ENCODE data around the gene LRRC3C. TPM values are rescaled to one million over a fixed set of nuclear protein-coding genes. Genes with fewer than 3 reads are reported as not detected.

Gene LRRC3C
- total RNA-seq, 2 donors from 2014 or later, result not detected

DNA sequence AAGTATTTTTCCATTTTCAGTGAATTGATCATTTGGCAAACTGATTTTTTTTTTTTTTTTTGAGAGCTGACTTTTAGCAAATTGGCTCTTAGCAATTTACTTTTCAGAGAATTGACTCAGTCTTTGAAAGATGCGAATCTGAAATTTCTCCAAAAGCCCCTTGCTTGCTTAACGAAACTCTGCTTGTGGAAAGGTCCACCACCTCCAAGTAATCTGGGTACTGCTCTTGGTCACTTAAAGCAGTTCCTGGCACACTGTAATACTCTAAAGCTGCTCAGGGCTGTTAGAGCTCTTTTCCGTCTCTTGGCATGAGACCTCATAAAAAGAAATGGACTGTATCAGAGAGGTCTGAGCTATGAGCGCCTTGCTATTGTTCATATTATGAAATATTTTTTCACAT, 12.0 kb upstream of the LRRC3C start:
- Mint-ChIP-seq H3K27ac (peak overlapping the region; percentile 6), H3K27me3 (ENCODE audit: low read depth) (no peaks in the 10 kb centered on the region), H3K36me3 (ENCODE audit: insufficient read depth in 2 of 2) (peaks cover 8 to 33% of the 10 kb centered on the region in 2 donors), H3K4me1 (ENCODE audit: low read depth) (peaks cover 46% of the 10 kb centered on the region), H3K4me3 (peak overlapping the region in 1 of 2 donors; percentile 26), H3K9me3 (no peaks in the 10 kb centered on the region)
- ATAC-seq (replicated peaks in 1 of 2) (peak; percentile 66 to 82), DNase-seq (no peak)

DNA sequence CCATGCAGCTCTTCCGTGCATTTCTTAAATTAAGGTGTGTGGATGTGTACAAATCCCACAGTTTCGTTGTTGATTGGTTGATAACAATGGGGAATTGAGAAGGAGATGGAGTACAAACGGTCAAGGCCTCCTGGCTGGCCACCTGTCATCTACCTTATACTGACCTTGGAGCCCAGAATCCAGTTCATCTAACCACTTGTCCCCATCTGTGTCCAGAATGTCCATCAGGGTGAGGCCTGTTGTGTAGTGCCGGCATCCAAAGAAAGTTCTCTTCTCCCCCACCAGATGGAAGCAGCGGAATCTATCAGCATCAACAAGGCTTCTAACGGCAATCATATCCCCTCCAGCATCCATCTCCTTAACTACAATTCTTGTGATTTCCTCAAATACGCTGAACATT, 10.6 kb upstream of the LRRC3C start:
- Mint-ChIP-seq H3K9me3 (no peaks in the 10 kb centered on the region), H3K27ac (peak overlapping the region; percentile 2), H3K27me3 (ENCODE audit: low read depth) (no peaks in the 10 kb centered on the region), H3K4me1 (ENCODE audit: low read depth) (peaks cover 60% of the 10 kb centered on the region), H3K36me3 (ENCODE audit: insufficient read depth in 2 of 2) (peaks cover 8 to 32% of the 10 kb centered on the region in 2 donors), H3K4me3 (no peak overlapping the region)
- no peak for ATAC-seq (replicated peaks in 1 of 2)
- no peak for DNase-seq

GRCh38 chr17:39919087-39919683, 8.3 kb upstream of the LRRC3C start:
- Mint-ChIP-seq H3K27ac (no peak overlapping the region), H3K4me3 (no peak overlapping the region), H3K36me3 (ENCODE audit: insufficient read depth in 2 of 2) (peaks cover 9 to 28% of the 10 kb centered on the region in 2 donors), H3K4me1 (ENCODE audit: low read depth) (peaks cover 81% of the 10 kb centered on the region), H3K27me3 (ENCODE audit: low read depth) (no peaks in the 10 kb centered on the region), H3K9me3 (no peaks in the 10 kb centered on the region)
- no peak for ATAC-seq (replicated peaks in 1 of 2)
- DNase-seq, result no peak

DNA sequence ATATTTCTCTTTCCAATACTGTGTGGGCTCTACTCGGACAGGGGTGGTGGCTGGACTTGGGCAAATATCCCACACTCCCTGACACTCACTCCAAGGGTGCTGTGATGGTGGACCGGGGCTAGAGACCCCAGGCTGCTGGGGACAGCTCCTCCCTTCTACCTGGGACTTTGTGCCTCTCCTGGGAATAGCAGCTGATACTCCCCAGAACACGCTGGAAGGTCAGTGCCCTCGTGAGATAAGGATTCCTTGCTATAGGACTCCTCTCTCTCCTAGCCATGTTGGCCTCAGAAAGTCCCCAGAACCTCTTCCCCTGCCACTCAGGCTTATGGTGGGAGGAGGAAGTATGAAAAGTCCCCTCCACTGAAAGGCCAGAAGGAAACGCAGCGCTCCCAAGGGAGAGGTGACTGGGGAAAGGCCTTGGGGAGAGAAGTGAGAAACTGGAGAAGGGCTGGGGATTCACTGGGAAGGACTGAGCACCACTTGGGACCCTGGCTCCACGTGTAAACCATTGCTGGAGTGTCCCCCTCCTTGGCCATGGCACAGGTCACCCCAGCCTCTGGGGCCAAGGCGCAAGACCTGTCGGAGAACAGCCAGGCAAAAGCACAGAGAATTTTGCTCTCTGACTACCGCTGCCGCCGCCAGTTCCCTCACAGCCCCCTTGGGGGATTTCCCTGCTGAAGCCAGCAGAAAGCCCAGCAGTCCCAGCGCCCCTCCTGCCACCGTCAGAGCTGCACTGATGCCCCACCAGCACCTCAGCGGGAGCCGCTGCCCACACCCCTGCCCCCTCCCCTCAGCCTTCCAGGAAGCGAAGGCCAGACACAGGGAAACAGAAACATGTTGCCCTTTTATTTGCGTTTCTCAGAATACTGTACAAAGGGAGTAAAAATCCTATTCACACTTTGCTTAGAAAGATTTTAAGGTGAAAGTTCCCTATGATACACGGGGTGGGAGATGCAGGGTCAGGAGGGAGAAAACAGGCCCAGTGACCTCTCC, 7.0 kb upstream of the LRRC3C start:
- peaks cover 88% of the 10 kb centered on the region for H3K4me1 Mint-ChIP-seq (ENCODE audit: low read depth)
- H3K36me3 Mint-ChIP-seq (ENCODE audit: insufficient read depth in 2 of 2), result peaks cover 9 to 28% of the 10 kb centered on the region in 2 donors
- H3K4me3 Mint-ChIP-seq, result peak overlapping the region; percentile 61 to 76

GRCh38 chr17:39921323-39921722, 6.2 kb upstream of the LRRC3C start:
- ATAC-seq (replicated peaks in 1 of 2) (peak; percentile 74 to 81), DNase-seq (peak; percentile 41 to 61)
- Mint-ChIP-seq H3K27ac (peak overlapping the region; percentile 95), H3K9me3 (no peaks in the 10 kb centered on the region), H3K4me3 (peak overlapping the region; percentile 61 to 76), H3K4me1 (ENCODE audit: low read depth) (peaks cover 91% of the 10 kb centered on the region), H3K27me3 (ENCODE audit: low read depth) (no peaks in the 10 kb centered on the region), H3K36me3 (ENCODE audit: insufficient read depth in 2 of 2) (peaks cover 9 to 28% of the 10 kb centered on the region in 2 donors)

More for the DNA sequence above, 7.0 kb upstream of the LRRC3C start:
- Mint-ChIP-seq H3K27me3 (ENCODE audit: low read depth) (no peaks in the 10 kb centered on the region), H3K27ac (peak overlapping the region; percentile 95), H3K9me3 (no peaks in the 10 kb centered on the region)
- ATAC-seq (replicated peaks in 1 of 2) (peak; percentile 61 to 69), DNase-seq (peak; percentile 48 to 69)

- no peaks in the 10 kb centered on the region for H3K27me3 Mint-ChIP-seq (ENCODE audit: low read depth)
- no peaks in the 10 kb centered on the region for H3K9me3 Mint-ChIP-seq
- peaks cover 9 to 25% of the 10 kb centered on the region in 2 donors for H3K36me3 Mint-ChIP-seq (ENCODE audit: insufficient read depth in 2 of 2)
- no peak for DNase-seq
- peaks cover 85% of the 10 kb centered on the region for H3K4me1 Mint-ChIP-seq (ENCODE audit: low read depth)
- peak overlapping the region; percentile 95 for H3K27ac Mint-ChIP-seq
- ATAC-seq (replicated peaks in 1 of 2), result no peak
- peak overlapping the region; percentile 61 to 76 for H3K4me3 Mint-ChIP-seq
These were observed 5.5 kb upstream of the LRRC3C start for GRCh38 chr17:39922006-39922405.

GRCh38 chr17:39923230-39923629, 4.3 kb upstream of the LRRC3C start:
- no peak for DNase-seq
- no peaks in the 10 kb centered on the region for H3K9me3 Mint-ChIP-seq
- H3K4me1 Mint-ChIP-seq (ENCODE audit: low read depth), result peaks cover 85% of the 10 kb centered on the region
- peak overlapping the region in 1 of 2 donors; percentile 17 for H3K4me3 Mint-ChIP-seq
- no peak overlapping the region for H3K27ac Mint-ChIP-seq
- peaks cover 11 to 23% of the 10 kb centered on the region in 2 donors for H3K36me3 Mint-ChIP-seq (ENCODE audit: insufficient read depth in 2 of 2)
- H3K27me3 Mint-ChIP-seq (ENCODE audit: low read depth), result no peaks in the 10 kb centered on the region
- ATAC-seq (replicated peaks in 1 of 2), result no peak

GRCh38 chr17:39923836-39924690, 3.5 kb upstream of the LRRC3C start:
- peaks cover 9 to 18% of the 10 kb centered on the region in 2 donors for H3K36me3 Mint-ChIP-seq (ENCODE audit: insufficient read depth in 2 of 2)
- no peak for DNase-seq

DNA sequence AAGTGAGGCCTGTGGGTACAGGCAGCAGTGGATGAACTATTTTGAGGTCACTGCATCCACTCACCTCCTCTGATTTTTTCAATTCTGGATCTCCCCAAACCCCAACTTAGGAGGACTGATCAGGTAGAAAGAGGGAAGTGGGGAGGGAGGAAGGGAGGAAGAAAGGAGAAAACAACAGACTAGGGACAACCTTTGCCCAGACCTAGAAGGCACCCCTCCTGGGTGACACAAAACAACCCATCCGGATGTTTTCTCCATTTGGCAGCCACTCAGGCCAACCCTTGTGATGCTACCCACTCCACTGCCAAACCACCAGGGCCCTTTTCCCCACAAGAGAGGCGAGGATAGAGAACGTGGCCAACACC, 2.9 kb upstream of the LRRC3C start:
- Mint-ChIP-seq H3K27ac (peak overlapping the region; percentile 82), H3K4me1 (ENCODE audit: low read depth) (peaks cover 77% of the 10 kb centered on the region), H3K9me3 (no peaks in the 10 kb centered on the region), H3K4me3 (peak overlapping the region; percentile 90 to 99), H3K36me3 (ENCODE audit: insufficient read depth in 2 of 2) (peaks cover 6 to 15% of the 10 kb centered on the region in 2 donors), H3K27me3 (ENCODE audit: low read depth) (no peaks in the 10 kb centered on the region)
- ATAC-seq (replicated peaks in 1 of 2) (no peak), DNase-seq (no peak)

More at GRCh38 chr17:39923836-39924690, 3.5 kb upstream of the LRRC3C start:
- H3K9me3 Mint-ChIP-seq, result no peaks in the 10 kb centered on the region
- no peaks in the 10 kb centered on the region for H3K27me3 Mint-ChIP-seq (ENCODE audit: low read depth)
- H3K4me1 Mint-ChIP-seq (ENCODE audit: low read depth), result peaks cover 82% of the 10 kb centered on the region
- H3K4me3 Mint-ChIP-seq, result peak overlapping the region; percentile 90 to 99
- H3K27ac Mint-ChIP-seq, result peak overlapping the region; percentile 82
- ATAC-seq (replicated peaks in 1 of 2), result no peak

GRCh38 chr17:39925282-39926134, 2.0 kb upstream of the LRRC3C start:
- ATAC-seq (replicated peaks in 1 of 2), result no peak
- Mint-ChIP-seq H3K9me3 (no peaks in the 10 kb centered on the region), H3K27ac (peak overlapping the region; percentile 82), H3K4me3 (peak overlapping the region; percentile 90 to 99), H3K27me3 (ENCODE audit: low read depth) (no peaks in the 10 kb centered on the region), H3K4me1 (ENCODE audit: low read depth) (peaks cover 71% of the 10 kb centered on the region), H3K36me3 (ENCODE audit: insufficient read depth in 2 of 2) (peaks cover 6 to 11% of the 10 kb centered on the region in 2 donors)
- no peak for DNase-seq

DNA sequence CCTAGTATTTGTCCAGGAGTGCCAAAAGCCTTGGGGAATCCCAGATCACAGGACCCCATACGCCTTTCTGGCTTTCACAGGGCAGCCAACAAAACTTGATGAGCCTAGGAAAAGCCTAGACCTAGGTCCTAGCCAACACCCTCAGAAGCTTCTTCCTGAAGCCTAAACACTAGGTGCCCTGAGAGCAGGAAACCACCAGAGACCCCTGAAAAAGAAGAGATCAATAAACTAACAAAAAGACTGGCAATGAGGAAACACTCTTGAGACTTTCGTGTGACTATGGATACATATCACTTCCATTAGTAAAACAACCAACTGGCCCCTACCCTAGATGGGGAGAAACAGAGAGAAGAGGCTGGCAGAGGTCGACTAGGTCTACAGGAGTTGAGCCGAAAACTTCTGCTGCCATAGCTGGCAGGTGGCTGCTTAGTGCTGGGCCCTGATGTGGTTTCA, 1.4 kb upstream of the LRRC3C start:
- Mint-ChIP-seq H3K36me3 (ENCODE audit: insufficient read depth in 2 of 2) (peaks cover 6 to 11% of the 10 kb centered on the region in 2 donors), H3K9me3 (no peaks in the 10 kb centered on the region), H3K27me3 (ENCODE audit: low read depth) (no peaks in the 10 kb centered on the region), H3K4me3 (peak overlapping the region; percentile 90 to 99), H3K27ac (peak overlapping the region; percentile 82), H3K4me1 (ENCODE audit: low read depth) (peaks cover 64% of the 10 kb centered on the region)
- ATAC-seq (replicated peaks in 1 of 2) (peak in 1 of 2 donors; percentile 55), DNase-seq (no peak)

Measured in activated T-cell treated with anti-CD3 and anti-CD28 coated beads, Interleukin-2, amount 50 U/mL, for 72 hours (primary cell).